ENCODE measurements around the gene MLLT3.

GRCh38 chr9:20616808-20617207 is 5.5 kb downstream of the MLLT3 start:
- TF ChIP-seq CTCF (IDR thresholded peaks at IDR 0.05), result no peak
- no peak for TF ChIP-seq POLR2A (IDR thresholded peaks at IDR 0.05)

Measured in Peyer's patch (tissue), 4 donors.